ENCODE measurements around the gene PRUNE2.
A peak's percentile ranks its signal among the peaks of the same experiment; 100 is the strongest.

Gene PRUNE2

GRCh38 chr9:76658510-76659231, 247.2 kb downstream of the PRUNE2 start:
- peak; percentile 60 for DNase-seq (ENCODE audit: low spot score)

GRCh38 chr9:76657265-76657664, 248.6 kb downstream of the PRUNE2 start:
- DNase-seq (ENCODE audit: low spot score): no peak

GRCh38 chr9:76655971-76656370, 249.9 kb downstream of the PRUNE2 start:
- DNase-seq (ENCODE audit: low spot score): no peak

GRCh38 chr9:76655121-76655541, 250.8 kb downstream of the PRUNE2 start:
- DNase-seq (ENCODE audit: low spot score): no peak

- peak; percentile 93 for DNase-seq (ENCODE audit: low spot score)
These were observed 251.3 kb downstream of the PRUNE2 start for GRCh38 chr9:76654575-76654974.

GRCh38 chr9:76654051-76654461, 251.9 kb downstream of the PRUNE2 start:
- DNase-seq (ENCODE audit: low spot score): no peak

GRCh38 chr9:76652894-76653293, 253.0 kb downstream of the PRUNE2 start:
- DNase-seq (ENCODE audit: low spot score): no peak

- no peak for DNase-seq (ENCODE audit: low spot score)
These were observed 254.7 kb downstream of the PRUNE2 start for GRCh38 chr9:76651119-76651705.

- DNase-seq (ENCODE audit: low spot score): no peak
These were observed 255.2 kb downstream of the PRUNE2 start for GRCh38 chr9:76650692-76651091.

- DNase-seq (ENCODE audit: low spot score): no peak
These were observed 256.0 kb downstream of the PRUNE2 start for GRCh38 chr9:76649894-76650293.

GRCh38 chr9:76646249-76646648, 259.7 kb downstream of the PRUNE2 start:
- DNase-seq (ENCODE audit: low spot score): peak; percentile 22

- DNase-seq (ENCODE audit: low spot score): no peak
These were observed 261.2 kb downstream of the PRUNE2 start for GRCh38 chr9:76644647-76645250.

GRCh38 chr9:76644171-76644570, 261.7 kb downstream of the PRUNE2 start:
- no peak for DNase-seq (ENCODE audit: low spot score)

- no peak for DNase-seq (ENCODE audit: low spot score)
These were observed 262.4 kb downstream of the PRUNE2 start for GRCh38 chr9:76643399-76644117.

- no peak for DNase-seq (ENCODE audit: low spot score)
These were observed 263.2 kb downstream of the PRUNE2 start for GRCh38 chr9:76642701-76643209.

GRCh38 chr9:76642074-76642473, 263.8 kb downstream of the PRUNE2 start:
- no peak for DNase-seq (ENCODE audit: low spot score)

- DNase-seq (ENCODE audit: low spot score): peak; percentile 13
These were observed 267.9 kb downstream of the PRUNE2 start for GRCh38 chr9:76638001-76638400.

GRCh38 chr9:76637416-76637815, 268.5 kb downstream of the PRUNE2 start:
- no peak for DNase-seq (ENCODE audit: low spot score)

GRCh38 chr9:76634356-76635054, 271.4 kb downstream of the PRUNE2 start:
- peak; percentile 30 for DNase-seq (ENCODE audit: low spot score)

- DNase-seq (ENCODE audit: low spot score): no peak
These were observed 275.0 kb downstream of the PRUNE2 start for GRCh38 chr9:76630916-76631315.

- no peak for DNase-seq (ENCODE audit: low spot score)
These were observed 276.5 kb downstream of the PRUNE2 start for GRCh38 chr9:76629205-76629990.
